GM18867 (cell line): ENCODE measurements around the gene CLDN25.
"Not testable (repeated sequence)": the region's sequence is repeated elsewhere in the genome, so short reads cannot be mapped to it uniquely, and the experiment has no call there.

ENCODE experiments used
- ATAC-seq: cut with Tn5 transposase; IDR thresholded peaks from one replicate; pipeline ENCODE4 v1.9.1; 2021; ENCODE audit warnings: mild to moderate bottlenecking, moderate library complexity; ENCODE audit not compliant: unreplicated experiment

The CLDN25 gene

DNA sequence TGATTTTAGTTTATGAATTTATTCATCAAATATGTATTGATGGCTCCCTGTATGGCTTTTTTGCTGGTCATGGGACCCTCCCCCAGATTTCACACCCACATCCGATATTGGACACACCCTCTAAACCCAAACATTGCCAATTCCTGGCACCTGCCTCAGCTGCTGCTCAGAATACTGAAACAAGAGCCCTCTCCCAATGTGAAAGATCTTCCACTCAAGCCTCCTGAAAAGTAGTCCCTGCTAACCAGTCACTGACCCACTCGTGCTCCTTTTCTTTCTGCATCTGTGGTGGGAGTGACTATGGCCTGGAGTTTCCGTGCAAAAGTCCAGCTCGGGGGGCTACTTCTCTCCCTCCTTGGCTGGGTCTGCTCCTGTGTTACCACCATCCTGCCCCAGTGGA is at the start of gene CLDN25:
CLDN25 (plus strand) TSS at position 301 of the 400 bp plus-strand sequence; CDS start at position 301, 0 bp downstream.
- no peak for ATAC-seq

DNA sequence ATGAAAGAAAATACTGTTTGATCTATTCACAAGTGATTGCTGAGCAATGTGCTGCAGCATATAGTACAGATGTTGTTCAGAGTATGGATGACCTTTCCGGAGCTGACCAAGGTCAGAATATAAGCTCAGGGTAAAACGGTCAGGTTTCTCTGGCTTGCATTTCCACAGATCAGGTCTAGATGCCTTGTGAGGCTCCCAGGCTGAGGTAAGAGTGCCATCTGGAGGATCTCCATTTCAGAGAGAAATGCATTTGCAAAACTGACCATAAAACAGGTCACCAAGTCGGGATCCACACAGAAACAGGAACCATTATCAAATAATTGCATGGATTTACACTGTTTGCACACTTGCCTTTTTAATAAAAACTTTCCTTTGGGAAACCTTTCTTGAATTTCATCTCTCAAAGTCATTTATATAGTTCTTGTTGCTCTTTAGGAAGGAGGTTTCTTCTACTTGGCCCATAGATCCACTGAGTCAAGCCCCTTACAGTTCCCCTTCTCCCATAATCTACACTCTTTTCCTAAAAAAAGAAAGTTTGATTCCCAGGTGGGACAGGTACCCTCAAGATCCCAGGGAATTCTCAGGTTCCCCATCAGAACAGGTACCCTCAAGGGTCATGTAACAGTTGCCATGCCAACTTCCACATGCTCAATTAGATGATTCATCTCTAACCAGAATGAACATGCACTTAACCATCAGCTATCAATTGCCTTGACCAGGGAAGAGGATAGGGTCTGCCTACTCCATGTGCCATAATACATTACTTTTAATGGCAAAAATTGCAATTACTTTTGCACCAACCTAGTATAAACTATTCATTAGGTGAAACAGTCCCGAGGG is 48.5 kb upstream of the CLDN25 start:
- ATAC-seq, result no peak

DNA sequence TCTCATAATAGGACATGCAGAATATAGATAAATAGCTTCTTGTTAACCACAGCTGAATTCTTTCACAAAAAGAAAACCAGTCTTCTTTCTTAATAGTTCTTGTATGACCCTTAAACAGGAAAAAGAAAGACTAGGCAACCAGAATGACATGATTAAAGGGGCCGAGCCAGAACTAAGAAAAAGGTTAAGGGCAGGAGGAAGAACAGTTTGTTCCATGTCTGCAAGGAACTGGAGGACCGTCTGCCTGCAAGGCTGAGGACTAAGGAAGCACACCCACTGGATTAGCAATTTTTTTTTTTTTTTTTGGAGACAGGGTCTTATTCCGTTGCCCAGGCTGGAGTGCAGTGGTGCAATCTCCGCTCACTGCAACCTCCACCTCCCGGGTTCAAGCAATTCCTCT is 47.5 kb upstream of the CLDN25 start:
- ATAC-seq, result no peak

DNA sequence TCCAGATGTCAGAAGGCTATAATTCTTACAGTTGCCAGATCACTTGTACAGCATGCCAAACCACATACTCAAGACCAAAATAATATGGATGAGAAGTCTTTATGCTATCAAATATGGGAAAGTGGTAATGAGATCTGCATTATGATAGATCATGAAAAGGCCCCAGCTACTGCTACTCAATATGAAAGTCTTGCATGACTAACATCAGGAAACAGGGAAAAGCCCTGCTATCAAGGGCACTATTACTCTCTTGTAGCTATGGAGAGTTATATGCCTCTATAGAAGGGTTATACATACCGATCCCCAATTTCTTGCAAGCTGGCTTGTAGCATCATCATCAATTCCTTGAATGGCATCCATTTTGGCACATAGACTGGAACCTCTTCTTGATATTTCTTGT is 43.3 kb upstream of the CLDN25 start:
- no peak for ATAC-seq

DNA sequence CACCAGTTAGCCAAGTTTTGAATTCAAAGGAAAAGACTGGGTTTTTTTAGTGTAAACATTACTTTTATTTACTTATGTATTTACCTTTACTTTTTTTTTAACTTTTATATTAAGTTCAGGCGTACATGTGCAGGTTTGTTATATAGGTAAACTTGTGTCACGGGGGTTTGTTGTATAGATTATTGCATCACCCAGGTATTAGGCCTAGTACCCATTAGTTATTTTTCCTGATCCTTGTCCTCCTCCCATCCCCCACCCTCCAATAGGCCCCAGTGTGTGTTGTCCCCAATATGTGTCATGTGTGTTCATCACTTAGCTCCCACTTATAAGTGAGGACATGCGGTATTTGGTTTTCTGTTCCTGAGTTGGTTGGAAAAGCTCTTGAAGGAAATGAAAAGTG is 26.7 kb upstream of the CLDN25 start:
- ATAC-seq, result no peak

DNA sequence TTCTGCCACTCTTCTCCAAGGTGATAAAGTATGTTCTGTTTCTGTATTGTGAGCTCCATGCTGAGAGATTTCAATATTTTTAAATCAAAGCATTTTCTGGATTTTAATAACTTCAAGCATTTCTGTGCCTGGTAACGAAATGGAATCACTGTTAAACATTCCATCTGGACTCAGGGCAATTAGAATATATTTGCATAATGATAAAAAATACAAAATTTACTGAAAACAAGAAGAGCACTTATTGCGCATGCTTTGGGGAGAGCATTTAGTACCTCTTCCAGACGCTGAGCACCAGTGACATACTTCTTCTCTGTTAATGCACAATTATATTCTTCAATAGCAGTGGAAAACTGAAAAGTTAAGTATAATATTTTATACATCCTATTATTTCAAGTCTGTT is 19.4 kb upstream of the CLDN25 start:
- no peak for ATAC-seq

DNA sequence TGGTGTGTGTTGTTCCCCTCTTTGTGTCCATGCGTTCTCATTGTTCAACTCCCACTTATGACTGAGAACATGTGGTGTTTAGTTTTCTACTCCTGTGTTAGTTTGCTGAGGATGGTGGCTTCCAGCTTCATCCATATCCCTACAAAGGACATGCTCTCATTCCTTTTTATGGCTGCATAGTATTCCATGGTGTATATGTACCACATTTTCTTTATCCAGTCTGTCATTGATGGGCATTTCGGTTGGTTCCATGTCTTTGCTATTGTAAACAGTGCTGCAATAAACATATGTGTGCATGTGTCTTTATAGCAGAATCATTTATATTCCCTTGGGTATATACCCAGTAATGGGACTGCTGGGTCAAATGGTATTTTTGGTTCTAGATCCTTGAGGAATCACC is 16.6 kb upstream of the CLDN25 start:
- ATAC-seq, result not testable (repeated sequence)

DNA sequence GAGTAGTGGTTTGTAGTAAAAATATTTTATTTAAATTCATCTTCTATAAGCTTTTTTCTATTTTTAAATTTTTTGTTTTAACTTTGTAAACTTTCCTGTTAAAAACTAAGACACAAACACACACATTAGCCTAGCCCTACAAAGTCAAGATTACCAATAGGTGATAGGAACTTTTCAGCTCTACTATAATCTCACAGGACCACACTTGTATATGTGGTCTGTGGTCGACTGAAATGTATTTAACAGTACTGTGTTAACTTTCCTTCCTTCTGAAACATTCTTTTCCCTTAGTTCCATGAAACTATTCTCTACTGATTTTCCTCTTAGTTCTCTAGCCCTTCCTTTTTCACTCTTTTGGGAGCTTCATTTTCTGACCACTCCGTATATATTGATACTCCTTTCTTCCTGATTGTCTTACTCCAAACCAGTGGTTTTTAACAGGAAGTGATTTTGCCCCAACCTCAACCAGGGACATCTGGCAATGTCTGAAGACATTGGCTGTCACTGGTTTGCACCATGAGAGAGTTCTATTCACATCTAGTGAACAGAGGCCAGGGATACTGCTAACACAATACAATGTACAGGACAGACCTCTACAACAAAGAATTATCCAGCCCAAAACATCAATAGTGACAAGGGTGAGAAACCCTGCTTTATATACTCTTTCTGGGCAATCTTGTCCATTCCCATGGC is 14.9 kb upstream of the CLDN25 start:
- ATAC-seq, result no peak

DNA sequence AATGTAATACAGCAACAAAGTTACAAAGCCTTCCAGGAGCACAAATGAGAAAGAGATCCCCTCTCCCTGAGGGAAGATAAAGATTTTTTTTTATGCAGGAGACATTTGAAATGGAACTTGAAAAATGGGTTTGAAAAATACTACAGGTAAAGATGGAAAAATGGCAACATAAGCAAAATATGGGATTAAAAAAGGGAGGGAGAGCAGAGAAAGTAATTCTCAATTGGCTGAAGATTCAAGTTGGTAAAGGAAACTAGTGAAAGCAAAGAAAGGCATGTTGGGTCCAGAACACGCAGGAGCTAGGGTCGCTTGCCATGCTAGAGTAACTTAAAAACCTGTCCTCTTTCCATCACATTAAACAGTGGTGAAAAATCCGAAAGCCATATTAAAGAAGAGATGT is 7.6 kb upstream of the CLDN25 start:
- no peak for ATAC-seq

DNA sequence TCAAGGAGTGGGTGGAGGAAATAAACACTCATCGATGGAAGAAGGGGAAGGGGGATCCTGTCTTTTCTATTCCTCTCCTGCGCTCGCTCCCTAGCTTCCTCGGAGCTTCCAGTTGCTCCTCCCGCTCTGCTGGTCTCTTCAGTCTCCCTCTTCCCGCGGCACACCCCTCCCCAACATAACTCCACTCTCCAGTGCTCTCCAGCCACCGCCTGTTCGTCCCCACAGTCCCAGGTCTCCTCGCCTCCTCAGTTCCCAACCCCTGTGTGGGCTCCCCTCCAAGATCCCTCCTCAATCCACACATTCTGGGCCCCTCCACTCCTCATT is 6.5 kb upstream of the CLDN25 start:
- no peak for ATAC-seq

DNA sequence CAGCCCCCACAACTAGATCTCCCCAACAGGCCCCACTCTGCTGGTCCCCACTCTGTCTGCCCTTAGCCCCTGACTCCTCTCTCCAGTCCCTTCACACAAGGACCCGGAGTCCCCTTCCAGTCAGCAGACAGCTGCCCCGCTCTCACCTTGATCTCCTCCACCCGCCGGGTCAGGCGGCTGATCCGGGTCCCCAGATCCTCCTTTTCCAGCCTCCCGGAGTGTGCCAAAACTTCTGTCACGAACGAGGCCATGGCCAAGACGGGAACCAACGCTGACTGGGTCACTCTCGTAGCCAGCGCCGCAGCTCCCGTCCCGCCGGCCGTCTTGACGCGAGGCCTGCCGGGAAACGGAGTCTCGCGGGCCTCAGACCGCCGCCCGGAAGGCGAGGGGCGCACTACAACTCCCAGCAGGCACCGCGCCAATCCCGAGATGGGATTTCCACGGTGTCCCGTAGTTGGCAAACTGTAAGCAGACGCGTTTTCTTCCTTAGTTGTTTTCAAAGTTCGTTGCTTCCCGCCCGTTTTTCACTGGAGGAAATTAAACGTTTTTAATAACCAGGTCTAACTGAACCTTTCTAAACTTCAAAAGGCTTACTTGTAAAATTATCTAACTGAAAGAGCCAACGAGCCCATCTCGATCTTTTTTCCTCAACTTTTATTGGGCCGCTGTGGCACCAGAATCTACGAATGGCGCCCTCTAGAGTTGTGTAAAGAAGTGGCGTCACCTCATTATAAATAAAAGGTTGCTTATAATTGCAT is 6.0 kb upstream of the CLDN25 start, which contains the start of gene ZW10:
ZW10 (minus strand) TSS at position 277 of the 758 bp plus-strand sequence; CDS start at position 251, 26 bp downstream.
- peak; percentile 97 for ATAC-seq

DNA sequence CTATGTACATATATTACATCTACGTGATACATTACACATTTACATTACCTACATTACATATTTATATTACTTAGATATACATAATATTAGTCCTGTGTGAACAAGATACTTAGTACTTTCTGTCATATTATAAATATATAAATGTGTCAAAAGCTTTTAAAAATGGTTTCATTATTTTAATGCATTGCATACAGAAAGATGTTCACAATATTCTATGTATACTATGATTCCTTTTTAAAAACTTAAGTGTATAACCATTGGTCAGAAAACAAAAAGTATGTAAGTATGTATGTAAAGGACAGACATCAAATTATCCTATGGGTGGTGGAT is 5.5 kb upstream of the CLDN25 start:
- no peak for ATAC-seq

DNA sequence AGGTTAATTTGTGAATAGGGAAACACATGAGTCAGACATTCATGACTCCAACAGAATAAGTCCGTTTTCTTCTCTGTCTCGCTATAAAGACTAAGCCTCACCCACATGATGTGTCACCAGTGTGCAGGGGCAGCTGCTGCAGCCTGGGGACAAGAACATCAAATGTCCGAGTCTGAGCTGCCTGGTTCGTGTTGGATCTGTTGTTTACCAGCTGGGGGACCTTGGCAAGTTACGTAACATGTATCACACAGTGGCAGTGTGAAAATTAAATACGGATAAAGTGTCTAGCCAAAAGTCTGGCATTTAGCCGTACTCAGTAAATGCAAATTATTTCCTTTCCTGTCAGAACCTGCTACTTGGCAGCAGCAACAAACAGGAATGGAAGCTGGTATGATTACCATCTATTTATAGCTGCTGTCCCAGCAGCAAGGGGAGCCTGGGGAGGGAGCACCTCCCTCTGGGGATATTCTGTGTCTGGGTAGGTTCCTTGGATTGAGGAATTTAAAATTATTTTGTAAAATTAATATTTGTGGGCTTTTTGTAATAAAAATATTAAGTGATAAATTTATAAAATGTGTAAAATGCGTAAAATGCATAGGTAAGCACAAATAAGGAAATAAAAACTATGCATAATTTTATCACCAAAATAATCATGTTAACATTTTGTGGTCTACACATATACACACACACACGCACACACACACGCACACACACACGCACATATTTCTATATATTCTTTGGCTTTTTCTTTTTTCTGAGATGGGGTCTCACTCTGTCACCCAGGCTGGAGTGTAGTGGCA is 1.3 kb upstream of the CLDN25 start:
- no peak for ATAC-seq

DNA sequence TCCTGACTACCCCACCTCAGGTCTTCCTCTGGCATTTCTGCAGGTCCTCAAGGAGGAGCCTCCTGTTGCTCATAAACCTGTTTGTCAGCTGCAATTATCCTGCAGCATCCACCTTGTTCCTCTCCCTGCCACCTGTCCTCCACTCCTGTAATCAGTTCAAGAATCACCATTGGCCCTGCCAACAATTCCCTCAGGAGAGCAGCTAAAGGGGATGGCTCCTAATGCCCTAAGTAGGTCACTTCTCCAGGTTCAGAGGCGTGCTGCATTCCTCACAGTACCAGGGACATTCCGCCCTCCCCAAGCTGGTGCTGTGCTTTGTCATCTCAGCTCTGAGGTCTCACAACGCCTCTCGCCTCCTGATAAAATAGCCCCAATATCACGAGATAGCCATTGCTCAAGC is 2.1 kb downstream of the CLDN25 start:
- no peak for ATAC-seq

DNA sequence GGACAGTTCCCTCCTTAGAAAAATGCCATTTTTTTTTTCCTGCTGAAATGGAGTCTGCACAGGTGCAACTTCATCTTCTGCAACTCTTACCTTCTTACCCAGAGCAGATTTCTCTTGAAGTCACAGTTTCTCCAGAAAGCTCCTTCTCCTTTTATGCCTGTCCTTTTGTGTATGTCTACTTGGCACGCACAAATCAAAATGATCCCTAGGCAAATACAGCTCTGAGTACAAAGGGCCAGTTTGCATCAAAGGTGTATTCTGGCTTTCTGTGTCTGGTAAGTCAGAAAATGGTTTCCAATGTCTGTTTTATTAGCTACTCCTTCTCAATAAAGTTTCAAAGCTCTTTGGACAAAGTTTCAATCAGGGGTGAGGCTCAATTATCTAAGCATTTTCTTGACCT is 2.5 kb downstream of the CLDN25 start:
- ATAC-seq, result no peak

DNA sequence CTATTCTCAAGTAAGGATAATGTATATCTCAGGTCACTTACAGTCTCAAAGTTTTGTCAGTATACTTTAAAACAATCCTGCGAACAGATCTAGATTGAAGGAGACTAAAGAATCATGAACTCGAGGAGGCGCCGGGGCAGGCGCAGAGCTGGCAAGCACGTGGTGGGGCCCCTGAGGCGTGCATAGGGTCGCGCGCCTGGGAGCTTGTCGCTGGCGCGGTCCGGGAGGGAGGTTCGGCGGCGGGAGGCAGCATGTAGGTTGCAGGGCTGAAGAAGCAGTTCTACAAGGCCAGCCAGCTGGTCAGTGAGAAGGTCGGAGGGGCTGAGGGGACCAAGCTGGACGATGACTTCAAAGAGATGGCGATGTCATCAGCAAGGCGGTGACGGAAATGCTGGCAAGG is 9.4 kb downstream of the CLDN25 start:
- ATAC-seq, result not testable (repeated sequence)

DNA sequence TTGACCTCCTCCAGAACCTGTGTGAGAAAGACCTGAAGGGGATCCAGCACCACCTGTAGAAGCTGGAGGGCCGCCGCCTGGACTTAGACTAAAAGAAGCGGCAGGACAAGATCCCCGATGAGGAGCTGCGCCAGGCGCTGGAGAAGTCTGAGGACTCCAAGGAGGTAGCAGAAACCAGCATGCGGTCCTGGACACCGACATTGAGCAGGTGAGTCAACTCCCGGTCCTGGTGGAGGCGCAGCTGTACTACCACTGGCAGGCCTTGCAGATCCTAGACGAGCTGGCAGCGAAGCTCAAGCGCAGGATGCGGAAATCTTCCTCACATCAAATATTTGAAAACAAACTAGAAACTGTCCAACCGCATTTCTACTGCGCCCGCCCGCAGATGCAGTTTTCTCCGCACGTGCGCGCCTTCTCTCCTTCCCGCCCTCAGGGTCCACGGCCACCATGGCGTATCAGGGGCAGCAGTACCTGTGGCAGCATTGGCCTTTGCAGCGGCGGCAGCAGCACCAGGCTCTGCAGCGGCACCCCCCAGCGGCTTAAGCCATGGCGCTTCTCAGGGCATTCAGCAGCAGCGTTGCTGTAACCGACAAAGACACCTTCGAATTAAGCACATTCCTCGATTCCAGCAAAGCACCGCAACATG is 10.2 kb downstream of the CLDN25 start:
- no peak for ATAC-seq

DNA sequence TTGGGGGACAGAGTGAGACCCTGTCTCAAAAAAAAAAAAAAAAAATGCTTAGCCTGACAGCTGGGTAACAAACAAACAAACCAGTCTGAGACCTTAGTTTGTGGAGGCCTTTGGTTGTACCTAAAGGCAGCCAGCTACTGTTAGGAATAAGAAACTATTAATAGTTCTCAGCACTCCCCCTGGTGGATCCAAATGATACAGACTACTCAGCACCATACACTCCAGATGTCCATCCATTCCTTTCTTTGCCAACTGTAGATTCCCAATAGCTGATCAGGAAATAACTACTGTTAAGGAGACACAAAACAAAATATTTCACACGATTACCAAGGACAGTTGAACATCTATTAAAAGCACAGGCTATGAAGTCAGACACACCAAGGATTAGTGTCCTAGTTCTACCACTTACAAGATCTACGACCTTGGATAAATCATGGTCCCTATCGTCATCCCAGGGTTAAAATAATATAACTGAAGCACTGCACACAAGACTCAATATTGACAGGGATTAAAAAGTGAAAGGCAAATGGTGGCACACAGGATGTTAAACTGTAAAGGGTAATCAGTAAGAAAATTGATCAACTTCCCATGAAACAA is 17.2 kb downstream of the CLDN25 start:
- ATAC-seq, result peak; percentile 84

DNA sequence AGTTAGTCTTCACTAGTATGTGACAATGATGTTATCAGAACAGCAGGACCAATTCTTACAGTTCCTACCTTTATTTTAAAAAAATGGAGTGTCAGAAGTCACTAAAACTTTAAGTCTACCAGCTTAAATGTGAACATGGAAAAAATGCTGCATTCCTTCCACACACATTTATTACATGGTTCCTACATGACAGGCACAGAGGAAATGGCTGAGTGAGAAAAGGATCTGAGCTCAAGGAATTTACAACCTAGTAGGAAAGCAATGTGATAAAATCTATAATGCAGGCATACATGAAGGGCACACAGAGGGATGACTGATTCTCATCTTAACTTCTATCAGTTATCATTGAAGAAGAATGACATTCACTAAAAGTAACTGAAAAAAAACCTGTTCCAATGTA is 23.0 kb downstream of the CLDN25 start:
- no peak for ATAC-seq

DNA sequence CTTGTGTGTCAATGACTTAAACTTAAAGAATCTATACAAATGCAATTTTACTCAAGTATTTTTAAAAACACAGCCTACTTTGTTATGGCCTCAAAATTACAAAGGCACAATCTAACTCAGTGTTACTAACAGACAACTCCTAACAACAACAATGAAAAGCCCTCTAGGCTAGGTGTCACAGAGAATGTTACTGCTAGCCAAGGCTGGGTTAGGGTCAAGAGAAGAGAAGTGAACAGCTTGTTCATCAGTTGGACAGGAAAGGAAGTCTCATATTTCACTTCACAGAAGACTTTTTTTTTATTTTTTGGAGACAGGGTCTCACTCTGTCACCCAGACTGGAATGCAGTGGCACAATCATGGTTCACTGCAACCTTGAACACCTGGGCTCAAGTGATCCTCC is 26.0 kb downstream of the CLDN25 start:
- ATAC-seq, result no peak
